Fibroblast of pulmonary artery (primary cell): ENCODE measurements around the gene PLA2G4E.

Source experiments
- DNase-seq: peaks from one replicate; pipeline ENCODE4 v3.0.0-alpha.2; 2010; ENCODE audit warnings: low read depth
- H3K4me3 ChIP-seq: replicated peaks from 2 replicates; pipeline ENCODE4 v1.5.1; 2011; ENCODE audit warnings: low read depth, mild to moderate bottlenecking, control low read depth, low read length, moderate library complexity
- CTCF ChIP-seq: IDR thresholded peaks from 2 replicates; pipeline ENCODE4 v1.5.1; 2011; ENCODE audit warnings: mild to moderate bottlenecking, control low read depth, low read length, inconsistent platforms; ENCODE audit errors: missing control alignments

PLA2G4E gene

GRCh38 chr15:41983621-41984571 lies 36.9 kb downstream of the PLA2G4E start:
- no peak overlapping the region for H3K4me3 ChIP-seq
- DNase-seq: no peak
- no peak for TF ChIP-seq CTCF

- TF ChIP-seq CTCF: no peak
- DNase-seq: no peak
- no peak overlapping the region for H3K4me3 ChIP-seq
Measured at GRCh38 chr15:41983221-41983620, 37.6 kb downstream of the PLA2G4E start.

GRCh38 chr15:41982133-41982930 lies 38.5 kb downstream of the PLA2G4E start:
- DNase-seq: peak; percentile 40
- H3K4me3 ChIP-seq: no peak overlapping the region
- TF ChIP-seq CTCF: no peak

- TF ChIP-seq CTCF: no peak
- H3K4me3 ChIP-seq: no peak overlapping the region
- DNase-seq: no peak
Measured at GRCh38 chr15:41981371-41982132, 39.3 kb downstream of the PLA2G4E start.

GRCh38 chr15:41980654-41981323 lies 40.1 kb downstream of the PLA2G4E start:
- peak; percentile 80 for DNase-seq
- TF ChIP-seq CTCF: no peak
- H3K4me3 ChIP-seq: no peak overlapping the region

GRCh38 chr15:41979493-41980266 lies 41.2 kb downstream of the PLA2G4E start:
- no peak for TF ChIP-seq CTCF
- H3K4me3 ChIP-seq: no peak overlapping the region
- no peak for DNase-seq
